MV-4-11 (cell line): ENCODE data around the gene SEC14L1.
A peak's percentile ranks its signal among the peaks of the same experiment; 100 is the strongest.

Experiments used
- DNase-seq: peaks from one replicate; lab custom pipeline; 2025; lab: John Stamatoyannopoulos, UW

The SEC14L1 gene

DNA sequence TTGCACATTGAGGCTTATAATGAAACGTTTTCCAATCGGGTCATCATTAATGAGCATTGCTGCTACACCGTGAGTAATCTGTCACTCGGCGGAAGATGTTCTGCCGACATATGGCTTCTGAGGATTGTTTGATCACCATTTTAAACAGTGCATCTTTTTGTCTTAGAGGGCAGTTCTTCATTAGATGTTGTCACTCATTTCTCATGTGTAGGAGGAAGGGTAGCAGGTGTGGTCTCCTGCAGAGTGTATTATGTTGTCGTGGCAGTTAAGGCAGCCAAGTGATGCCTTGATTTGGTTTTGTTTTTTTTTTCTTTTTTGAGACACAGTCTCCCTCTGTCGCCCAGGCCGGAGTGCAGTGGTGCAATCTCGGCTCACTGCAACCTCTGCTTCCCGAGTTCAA lies 50.5 kb downstream of the SEC14L1 start:
- no peak for DNase-seq

DNA sequence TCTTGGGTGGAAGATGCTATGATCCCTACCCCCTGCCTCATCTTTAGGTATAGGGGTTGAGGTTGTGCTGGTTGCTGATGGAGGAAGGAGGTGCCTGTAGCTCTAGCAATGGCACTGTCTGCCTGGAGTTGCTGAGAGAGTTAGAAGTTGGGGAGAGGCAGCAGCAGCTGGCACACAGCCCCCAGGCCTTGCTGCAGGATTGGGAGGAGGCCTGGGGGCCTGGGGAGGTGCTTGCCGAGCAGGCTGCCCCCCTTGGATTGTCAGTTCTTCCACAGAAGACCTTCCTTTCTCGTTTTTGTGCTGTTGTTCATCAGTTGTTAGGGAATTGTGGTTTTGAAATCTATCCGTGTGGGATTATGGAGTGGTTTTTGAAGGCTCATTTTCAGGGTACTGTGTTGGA lies 52.9 kb downstream of the SEC14L1 start:
- no peak for DNase-seq

DNA sequence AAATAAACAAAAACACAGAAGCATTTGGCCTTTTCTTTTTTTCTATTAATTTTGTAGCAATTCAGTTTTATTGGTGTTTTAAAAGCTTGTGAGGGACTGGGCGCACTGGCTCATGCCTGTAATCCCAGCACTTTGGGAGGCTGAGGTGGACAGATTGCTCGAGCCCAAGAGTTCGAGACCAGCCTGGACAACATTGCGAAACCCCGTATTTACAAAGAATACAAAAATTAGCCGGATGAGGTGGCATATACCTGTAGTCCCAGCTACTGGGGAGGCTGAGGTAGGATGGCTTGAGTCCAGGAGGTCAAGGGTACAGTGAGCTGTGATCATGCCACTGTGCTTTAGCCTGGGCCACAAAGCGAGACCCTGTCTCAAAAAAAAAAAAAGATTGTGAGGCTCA lies 53.4 kb downstream of the SEC14L1 start:
- DNase-seq = no peak

DNA sequence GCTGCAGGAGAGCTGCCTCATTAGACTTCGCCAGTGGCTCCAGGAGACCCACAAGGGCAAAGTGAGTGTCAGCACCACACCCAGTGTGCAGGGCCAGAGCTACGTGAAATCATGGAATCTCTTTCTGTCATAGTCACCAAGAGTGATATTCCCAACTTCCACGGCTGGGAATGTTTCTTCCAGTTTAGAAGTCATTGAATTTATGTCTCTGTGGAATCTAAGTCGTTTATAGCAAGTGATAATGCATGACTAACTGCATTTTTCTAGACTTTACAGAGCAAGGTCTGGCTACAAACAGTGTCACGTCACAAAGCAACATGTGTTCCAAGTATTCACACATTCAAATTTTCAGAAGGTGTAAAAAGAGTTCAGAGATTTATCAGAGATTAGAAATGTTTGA lies 55.5 kb downstream of the SEC14L1 start:
- no peak for DNase-seq

DNA sequence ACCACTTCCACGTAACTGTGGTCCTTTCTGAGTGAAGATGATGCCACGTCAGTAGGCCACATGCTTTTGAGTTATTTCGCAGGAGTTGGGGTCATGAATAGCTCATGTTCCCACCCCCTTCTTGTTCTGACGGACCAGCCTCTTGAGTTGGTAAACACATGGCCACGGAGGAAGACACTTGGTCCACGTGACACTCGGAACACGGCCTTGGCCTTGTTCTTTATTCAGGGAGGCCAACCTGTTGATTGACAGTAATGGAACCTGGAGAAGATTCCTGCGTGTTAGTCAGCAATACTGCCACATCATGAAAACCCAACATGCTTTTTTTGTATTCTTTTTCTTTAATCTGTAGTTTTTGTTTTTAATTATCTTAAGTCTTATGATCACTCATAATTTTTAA lies 56.3 kb downstream of the SEC14L1 start:
- DNase-seq = no peak

DNA sequence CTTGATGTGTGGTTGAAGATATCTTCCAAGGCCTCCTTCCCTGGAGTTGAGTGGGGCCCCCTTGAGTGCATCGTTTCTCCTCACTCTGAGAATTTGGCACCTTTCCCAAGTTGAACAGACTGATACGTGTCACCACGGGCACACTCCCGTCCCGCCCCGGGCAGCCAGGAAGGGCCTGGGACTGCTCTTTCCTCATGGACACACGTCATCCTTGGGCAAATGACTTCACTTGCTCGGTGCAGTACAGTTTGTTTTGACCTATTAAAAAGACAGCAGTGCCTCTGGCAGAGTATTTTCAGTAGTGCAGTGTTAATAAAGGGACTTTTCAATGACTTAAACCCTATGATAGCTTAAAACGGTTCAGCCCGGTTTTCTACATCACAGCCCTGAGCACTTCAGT lies 59.9 kb downstream of the SEC14L1 start:
- DNase-seq = no peak

DNA sequence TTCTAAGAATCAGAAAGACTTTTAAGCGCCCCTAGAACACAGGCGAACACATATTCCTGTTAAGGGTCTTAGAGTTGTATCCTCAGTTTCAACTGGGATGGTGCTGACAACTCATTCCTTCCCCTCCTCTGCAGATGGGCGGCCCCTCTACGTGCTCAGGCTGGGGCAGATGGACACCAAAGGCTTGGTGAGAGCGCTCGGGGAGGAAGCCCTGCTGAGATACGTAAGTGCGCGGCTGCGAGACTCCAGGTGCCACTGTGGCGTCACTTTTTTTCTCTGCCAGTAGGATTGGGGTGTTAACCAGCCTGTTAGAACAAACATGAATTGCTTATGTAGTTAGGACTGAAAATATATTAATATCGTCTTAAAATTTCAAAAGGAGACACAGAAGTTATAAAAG lies 62.7 kb downstream of the SEC14L1 start:
- no peak for DNase-seq

DNA sequence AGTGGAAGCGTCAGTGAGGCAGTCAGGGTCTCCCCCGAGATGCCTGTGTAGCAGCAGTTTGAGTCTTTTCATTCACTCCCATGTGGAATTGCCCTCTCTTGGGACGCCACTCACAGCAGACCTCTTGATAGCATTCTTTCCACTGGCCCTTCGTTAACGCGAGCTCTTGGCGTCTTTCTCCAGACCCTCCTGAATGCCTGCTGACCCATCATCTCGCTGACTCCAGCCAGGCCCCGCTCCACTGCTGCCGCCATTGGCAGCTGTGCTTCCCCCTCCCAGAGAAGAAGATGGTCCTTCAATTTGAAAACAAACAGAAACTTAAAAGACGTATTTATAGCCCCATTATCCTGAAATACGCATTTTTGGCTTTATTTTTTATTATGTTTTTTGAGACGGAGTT lies 63.1 kb downstream of the SEC14L1 start:
- DNase-seq = no peak

DNA sequence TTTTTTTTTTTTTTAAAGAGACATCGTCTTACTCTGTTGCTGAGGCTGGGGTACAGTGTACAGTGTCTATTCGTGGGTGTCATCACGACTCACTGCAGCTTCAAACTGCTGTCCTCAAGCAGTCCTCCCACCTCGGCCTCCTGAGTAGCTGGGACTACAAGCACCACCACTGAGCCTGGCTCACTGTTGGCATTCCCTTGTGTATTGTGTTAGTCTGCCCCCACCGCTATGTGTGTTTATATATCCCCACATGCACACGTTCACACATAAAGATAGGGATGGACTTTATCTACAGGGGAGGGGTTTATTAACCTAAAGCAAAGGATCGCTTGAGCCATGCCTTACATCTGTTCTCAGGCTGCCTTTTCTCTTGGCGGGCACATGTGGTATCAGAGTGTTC lies 63.8 kb downstream of the SEC14L1 start:
- DNase-seq = no peak

DNA sequence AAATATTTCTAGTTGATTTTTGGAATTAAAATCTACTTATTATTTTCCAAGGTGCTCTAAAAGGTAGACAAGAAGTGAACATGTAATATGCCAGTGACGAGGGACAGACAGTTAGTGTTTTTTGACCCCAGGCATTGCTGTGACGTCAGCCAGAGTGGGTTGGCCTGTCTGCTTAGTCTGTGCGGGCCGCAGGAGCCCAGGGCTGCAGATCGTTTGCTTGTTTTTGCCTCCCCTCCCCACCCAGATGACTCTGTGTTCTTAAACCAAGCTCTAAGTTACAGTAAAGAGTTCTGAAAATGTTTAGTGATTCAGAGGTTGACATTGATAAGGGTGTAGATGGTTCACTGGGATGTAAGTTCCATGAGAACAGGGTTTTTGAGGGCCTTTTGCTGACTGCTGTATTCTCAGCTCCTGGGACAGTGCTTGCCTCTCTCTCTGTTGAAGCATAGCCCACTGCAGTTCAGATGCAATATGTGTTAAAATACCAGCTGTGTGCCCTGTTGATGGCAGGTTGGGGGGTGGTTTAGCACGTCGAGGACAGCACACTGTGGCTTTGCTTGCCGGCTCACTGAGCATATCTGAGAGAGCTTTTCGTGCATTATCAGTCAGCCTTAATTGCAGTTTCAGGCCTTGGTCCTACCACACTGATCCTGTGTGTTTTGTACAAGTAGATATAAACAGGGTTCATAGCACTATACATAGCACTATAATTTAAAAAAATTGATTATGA lies 64.8 kb downstream of the SEC14L1 start:
- DNase-seq = no peak

DNA sequence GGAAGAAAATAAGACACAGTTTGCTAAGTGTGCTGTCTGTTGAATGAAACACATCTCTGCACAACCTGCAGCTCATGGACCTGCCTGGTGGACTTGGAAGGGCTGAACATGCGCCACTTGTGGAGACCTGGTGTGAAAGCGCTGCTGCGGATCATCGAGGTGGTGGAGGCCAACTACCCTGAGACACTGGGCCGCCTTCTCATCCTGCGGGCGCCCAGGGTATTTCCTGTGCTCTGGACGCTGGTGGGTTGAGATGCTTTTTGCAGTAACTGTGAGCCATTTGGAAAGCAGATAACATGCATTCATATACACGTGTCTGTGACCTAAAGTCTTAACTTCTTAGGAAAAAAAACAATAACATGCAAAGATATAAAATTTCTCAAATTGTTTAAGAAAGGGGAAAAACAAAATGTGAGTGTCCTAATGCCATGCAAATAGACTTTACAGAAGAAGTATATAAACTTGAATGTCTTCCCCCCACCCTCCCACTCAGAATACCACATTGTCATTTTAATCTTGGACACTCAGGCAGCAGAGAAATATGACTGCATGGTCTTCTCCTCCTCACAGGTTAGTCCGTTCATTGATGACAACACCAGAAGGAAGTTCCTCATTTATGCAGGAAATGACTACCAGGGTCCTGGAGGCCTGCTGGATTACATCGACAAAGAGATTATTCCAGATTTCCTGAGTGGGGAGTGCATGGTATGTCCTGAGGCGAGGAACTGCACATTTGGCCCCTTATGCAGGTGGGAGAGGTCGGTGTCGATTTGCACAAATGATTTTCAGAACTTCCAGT lies 65.6 kb downstream of the SEC14L1 start:
- peak; percentile 84 for DNase-seq

DNA sequence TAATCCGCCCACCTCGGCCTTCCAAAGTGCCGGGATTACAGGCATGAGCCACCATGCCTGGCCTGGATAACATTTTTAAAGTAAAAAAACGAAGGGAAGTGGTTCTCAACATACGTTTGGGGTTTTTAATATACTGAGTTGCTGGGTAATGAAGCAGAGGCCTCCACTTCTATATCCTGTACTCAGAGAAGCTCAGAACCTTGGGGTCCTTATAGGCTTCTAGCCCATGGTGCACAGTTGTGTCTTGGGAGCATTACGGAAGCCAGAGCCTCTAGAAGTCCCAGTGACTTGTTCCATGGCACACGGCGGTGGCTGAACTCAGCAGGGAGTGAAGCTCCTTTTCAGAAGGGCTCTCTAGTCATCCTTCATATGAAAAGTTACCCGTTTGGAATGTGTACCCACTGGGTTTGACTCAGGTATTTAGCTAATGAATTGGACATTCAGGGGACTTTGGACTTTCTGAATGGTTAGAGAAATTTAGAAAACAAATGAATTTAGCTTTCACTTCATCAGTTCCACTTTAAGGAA lies 67.0 kb downstream of the SEC14L1 start:
- DNase-seq = no peak

DNA sequence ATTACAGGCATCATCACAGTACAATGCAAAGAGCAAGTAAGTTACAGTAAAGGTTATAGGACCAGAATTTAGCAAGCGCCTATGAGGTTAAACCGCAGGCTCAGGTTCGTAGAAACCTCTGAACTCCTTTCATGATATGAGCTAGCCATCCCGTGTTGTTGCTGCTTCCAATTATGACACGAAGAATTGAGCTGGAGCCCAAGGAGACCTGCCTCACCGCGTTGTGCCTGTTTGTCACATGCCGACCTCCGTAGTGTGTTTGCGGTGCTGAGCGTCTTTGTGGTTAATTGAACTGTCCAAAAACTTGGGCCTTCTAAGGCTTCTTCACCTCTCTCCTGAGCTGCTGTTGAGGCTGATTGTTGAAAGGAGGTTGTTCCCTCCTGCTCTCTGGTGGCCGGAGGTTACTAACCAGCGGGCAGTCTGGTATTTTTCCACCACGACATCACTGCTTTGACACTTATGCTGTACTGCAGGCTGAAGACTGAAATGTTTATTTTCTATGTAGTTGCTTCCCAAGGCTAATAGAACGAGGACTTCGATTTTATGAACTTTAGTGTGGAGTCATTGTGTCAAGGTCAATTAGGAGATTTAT lies 67.5 kb downstream of the SEC14L1 start:
- DNase-seq = peak; percentile 15

DNA sequence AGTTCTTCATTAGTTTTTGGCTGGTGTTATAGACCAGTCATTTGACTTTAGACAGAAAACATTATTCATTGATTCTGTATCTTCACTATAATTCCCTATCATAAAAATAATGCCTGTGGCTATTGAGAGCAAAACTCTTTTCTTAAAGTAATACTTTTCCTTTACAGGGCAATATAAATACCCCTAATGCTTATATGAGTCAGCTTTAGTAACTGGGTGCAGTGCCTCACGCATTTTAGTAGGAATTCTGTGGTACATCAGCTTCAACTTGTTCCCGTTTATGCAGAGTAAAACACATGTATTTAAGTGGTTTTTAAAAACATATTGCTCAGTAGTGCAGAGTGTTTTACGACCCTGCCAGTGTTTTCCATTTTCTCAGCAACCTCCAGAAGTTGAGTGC lies 68.1 kb downstream of the SEC14L1 start:
- no peak for DNase-seq

DNA sequence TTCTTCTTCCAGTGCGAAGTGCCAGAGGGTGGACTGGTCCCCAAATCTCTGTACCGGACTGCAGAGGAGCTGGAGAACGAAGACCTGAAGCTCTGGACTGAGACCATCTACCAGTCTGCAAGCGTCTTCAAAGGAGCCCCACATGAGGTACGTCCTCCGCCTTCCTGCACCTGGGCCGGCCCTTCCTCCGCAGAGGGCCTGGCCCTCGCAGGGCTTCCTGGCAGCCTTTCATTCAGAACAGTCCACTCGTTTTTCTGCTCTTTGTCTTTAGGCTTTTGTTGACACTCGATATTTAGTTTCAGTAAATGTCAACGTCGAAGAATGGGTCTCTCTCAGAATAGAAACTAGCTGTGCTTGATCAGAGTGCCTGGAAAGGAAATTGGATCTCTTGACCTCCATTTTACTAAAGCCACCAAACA lies 68.6 kb downstream of the SEC14L1 start:
- no peak for DNase-seq

DNA sequence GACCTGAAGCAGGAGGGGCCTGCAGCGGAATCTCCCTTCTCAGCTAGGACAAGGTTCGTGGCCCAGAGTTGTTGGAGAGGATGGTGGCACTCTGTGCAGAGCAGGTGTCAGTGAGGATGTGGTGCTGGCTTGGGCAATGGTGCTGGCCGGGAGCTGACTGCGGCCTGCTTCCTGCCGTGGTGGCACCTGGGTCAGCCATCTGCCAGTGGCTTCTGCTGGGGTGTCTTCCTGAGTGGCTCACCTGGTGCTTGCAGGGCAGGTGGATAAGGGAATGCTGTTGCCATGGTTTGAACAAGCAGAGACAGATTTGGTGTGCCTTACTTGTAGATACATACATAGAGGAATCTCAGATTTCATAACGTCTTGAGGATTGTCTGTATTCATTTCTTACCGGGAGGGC lies 69.6 kb downstream of the SEC14L1 start:
- no peak for DNase-seq

DNA sequence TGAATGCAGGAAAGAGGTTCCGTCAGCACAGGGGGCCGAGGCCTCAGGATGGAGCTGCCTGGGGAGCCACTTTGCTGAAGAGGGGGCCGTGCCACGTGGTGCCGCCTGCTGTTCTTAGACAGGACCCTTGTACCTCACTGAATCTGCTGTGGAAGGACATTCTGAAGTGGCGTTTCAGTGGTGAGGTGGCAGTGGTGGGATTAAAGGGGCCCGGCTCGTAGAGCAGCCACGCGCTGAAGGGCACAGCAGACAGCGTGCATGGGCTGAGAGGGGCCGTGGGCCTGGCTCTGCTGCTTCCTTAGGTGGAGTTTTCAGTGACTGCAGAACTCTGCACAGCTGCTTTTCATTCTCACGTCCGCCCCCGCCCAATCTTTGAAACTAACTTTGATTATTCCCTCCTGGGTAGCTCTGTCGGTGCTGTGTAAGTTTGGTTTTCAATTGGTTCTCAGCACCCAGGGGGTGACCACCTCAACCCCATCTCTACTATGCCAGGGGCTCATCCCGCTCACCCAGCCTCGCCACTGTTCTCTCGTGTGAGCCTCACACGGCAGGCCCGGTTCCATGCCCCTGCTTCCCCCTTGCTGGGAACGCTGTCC lies 70.3 kb downstream of the SEC14L1 start:
- no peak for DNase-seq

DNA sequence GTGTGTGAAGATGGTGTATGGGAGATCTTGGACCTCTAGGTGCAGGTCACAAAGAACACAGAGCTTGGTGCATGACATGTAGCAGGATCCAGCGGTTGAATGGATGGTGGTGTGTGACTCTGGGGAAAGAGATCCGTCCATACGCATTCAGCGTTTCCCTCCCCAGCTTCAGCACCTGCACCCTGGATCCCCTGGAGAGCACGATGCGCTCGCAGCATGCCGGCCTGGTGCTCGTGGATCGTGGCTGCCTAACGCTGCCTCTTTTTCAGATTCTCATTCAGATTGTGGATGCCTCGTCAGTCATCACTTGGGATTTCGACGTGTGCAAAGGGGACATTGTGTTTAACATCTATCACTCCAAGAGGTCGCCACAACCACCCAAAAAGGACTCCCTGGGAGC lies 70.9 kb downstream of the SEC14L1 start:
- no peak for DNase-seq

DNA sequence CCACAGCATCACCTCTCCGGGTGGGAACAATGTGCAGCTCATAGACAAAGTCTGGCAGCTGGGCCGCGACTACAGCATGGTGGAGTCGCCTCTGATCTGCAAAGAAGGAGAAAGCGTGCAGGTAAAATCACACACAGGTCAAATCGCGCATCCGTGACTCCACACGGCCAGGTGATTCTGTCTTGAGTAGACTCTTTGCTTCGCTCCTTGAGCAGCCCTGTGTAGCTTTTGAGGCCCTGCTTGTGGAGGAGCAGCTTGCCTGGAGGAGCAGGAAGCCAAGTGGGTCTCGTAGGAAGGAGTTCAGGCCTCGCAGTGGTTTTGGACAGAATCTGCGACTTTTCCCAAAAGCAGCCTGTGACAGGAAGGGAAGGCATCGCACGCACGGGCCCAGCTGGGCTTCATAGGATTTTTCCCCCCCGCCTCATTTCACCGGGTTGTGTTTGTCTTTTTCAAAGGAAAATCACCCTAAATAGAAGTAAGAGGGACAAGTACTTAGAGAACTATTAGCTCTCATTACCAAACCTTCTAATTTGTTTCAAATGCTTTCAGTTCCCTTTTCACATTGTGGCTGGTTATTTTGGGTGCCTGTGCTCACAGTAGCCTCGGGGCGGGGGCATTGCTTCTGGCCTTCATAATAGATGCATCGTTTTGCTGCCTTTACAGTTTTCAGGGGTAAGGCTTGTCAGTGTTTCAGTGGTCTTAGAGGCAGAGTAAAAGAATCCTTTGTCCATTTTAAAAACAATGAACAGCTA lies 71.5 kb downstream of the SEC14L1 start:
- peak; percentile 86 for DNase-seq

DNA sequence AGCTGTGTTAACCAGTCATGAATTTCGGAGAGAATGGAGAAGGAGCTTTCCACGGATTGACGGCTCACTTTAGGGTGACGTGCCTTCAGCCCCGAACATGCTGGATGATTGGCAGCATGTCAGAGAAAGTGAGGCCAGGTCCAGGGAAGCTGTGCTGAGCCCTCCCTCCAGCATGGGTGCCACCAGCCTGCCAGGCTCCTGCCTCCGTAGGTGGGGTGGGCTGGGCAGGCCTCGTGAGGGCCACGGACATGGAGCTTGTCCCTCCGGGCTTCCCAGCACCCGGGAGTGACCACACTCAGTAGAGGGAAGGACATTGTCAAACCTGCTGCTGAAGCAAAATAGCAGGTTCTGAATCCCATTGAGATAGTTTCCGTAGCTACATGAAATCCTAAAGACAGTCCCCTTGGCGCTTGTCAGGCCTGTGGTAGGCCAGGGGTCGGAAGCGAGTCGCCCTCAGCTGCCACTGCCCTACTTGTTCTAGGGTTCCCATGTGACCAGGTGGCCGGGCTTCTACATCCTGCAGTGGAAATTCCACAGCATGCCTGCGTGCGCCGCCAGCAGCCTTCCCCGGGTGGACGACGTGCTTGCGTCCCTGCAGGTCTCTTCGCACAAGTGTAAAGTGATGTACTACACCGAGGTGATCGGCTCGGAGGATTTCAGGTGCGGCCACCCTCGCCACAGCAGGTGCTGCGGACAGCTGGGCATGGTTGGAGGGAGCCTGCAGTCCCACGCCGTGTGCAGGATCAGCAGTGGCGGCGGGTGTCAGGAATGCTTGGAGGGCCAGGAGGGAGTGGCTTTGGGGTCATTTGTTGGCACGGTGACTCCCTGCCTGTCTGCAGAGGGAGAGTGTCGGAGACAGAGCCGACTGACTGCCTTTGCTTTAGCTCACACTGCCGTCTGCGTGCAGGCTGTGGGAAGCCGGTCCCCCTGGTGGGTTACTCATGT lies 72.3 kb downstream of the SEC14L1 start:
- no peak for DNase-seq

DNA sequence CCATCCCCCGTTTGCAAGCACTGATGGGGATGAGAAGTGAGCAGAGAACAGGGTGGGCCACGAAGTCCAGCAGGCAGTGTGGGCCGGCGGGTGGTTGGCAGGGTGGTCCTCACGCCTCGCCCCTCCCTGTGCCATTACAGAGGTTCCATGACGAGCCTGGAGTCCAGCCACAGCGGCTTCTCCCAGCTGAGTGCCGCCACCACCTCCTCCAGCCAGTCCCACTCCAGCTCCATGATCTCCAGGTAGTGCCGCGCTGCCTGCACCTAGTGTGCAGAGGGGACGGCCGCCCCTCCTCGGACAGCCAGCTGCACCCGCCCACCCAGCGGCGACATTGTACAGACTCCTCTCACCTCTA lies 73.0 kb downstream of the SEC14L1 start:
- DNase-seq = no peak
